Measurements from ENCODE around the gene LPIN2. TPM values are rescaled to one million over a fixed set of nuclear protein-coding genes. Genes with fewer than 3 reads are reported as not detected.
A peak's percentile ranks its signal among the peaks of the same experiment; 100 is the strongest.

Gene LPIN2
- total RNA-seq, 2 donors from 2014 or later, result 23.6 to 59.0 TPM

DNA sequence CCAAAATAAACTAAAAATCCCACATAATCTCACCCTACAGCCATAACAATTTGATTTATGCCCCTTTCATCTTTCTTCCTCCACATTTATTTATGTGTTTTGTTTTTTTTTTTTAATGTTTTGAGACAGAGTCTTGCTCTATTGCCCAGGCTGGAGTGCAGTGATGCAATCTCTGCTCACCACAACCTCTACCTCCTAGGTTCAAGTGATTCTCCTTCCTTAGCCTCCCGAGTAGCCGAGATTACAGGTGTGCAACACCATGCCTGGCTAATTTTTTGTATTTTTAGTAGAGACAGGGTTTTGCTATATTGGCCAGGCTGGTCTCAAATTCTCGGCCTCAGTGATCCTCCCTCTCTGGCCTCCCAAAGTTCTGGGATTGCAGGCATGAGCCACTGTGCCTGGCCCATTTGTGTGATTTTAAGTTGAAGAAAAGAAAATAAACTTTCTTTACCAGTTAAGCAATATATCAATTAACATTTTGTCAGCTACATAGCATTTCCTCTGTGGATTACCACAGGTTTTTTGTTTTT lies 35.9 kb upstream of the LPIN2 start:
- Histone ChIP-seq H3K36me3 (no peaks in the 10 kb centered on the region), H3K27me3 (no peaks in the 10 kb centered on the region), H3K9me3 (no peaks in the 10 kb centered on the region), H3K4me1 (peaks cover 4% of the 10 kb centered on the region), H3K4me3 (no peak overlapping the region), H3K9ac (ENCODE audit: low read depth in 2 of 2, low read length in 2 of 2) (no peak overlapping the region), H3K27ac (no peak overlapping the region)
- TF ChIP-seq, protein P1, sequence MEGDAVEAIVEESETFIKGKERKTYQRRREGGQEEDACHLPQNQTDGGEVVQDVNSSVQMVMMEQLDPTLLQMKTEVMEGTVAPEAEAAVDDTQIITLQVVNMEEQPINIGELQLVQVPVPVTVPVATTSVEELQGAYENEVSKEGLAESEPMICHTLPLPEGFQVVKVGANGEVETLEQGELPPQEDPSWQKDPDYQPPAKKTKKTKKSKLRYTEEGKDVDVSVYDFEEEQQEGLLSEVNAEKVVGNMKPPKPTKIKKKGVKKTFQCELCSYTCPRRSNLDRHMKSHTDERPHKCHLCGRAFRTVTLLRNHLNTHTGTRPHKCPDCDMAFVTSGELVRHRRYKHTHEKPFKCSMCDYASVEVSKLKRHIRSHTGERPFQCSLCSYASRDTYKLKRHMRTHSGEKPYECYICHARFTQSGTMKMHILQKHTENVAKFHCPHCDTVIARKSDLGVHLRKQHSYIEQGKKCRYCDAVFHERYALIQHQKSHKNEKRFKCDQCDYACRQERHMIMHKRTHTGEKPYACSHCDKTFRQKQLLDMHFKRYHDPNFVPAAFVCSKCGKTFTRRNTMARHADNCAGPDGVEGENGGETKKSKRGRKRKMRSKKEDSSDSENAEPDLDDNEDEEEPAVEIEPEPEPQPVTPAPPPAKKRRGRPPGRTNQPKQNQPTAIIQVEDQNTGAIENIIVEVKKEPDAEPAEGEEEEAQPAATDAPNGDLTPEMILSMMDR (IDR thresholded peaks at IDR 0.05), result no peak
- intact Hi-C loops (cut with DNase I), result no loop called here
- no peak for DNase-seq

- no peaks in the 10 kb centered on the region for H3K36me3 ChIP-seq
- peaks cover 4% of the 10 kb centered on the region for H3K4me1 ChIP-seq
- intact Hi-C loops (cut with DNase I), result no loop called here
- no peak overlapping the region for H3K9ac ChIP-seq (ENCODE audit: low read depth in 2 of 2, low read length in 2 of 2)
- DNase-seq, result no peak
- TF ChIP-seq, protein P1 (IDR thresholded peaks at IDR 0.05), result no peak
- H3K27me3 ChIP-seq, result no peaks in the 10 kb centered on the region
- no peaks in the 10 kb centered on the region for H3K9me3 ChIP-seq
- H3K4me3 ChIP-seq, result no peak overlapping the region
- H3K27ac ChIP-seq, result no peak overlapping the region
Measured at GRCh38 chr18:3048121-3048520, 35.2 kb upstream of the LPIN2 start.

DNA sequence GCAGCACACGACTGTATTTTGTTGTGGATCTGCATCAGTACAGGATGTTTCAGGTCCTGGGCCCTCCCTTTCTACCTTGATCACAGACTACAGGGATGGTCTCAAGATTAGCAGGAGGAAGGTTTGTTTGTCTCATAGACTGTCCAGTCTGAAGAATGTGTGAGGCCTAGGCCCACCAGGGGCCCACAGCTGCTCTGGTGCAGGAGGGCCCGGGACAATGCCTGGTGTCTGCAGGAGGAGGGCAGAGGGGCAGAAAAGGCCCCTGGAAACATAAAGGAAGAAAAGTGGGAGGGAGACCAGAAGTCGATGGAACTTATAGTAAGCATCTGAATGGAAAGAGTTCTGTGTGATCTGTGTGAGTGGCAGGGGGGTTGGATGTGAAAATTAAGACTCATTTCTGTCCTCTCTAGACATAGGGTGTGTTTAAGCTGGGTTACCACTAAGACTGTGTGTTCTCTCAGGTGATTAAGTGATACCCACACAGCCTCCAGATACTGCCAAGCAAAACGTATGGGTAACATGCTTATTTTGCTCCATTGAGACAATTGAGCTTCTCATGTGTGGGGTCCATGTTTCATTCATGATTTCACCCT lies 33.4 kb upstream of the LPIN2 start:
- H3K9me3 ChIP-seq, result no peaks in the 10 kb centered on the region
- H3K27ac ChIP-seq, result peak overlapping the region; percentile 72
- intact Hi-C loops (cut with DNase I), result no loop called here
- H3K4me3 ChIP-seq, result no peak overlapping the region
- H3K27me3 ChIP-seq, result no peaks in the 10 kb centered on the region
- no peaks in the 10 kb centered on the region for H3K36me3 ChIP-seq
- H3K9ac ChIP-seq (ENCODE audit: low read depth in 2 of 2, low read length in 2 of 2), result no peak overlapping the region
- DNase-seq, result no peak
- TF ChIP-seq, protein P1 (IDR thresholded peaks at IDR 0.05), result no peak
- peaks cover 3% of the 10 kb centered on the region for H3K4me1 ChIP-seq

GRCh38 chr18:3044931-3045698 lies 32.2 kb upstream of the LPIN2 start:
- no peaks in the 10 kb centered on the region for H3K4me1 ChIP-seq
- H3K9me3 ChIP-seq, result no peaks in the 10 kb centered on the region
- H3K36me3 ChIP-seq, result no peaks in the 10 kb centered on the region
- TF ChIP-seq, protein P1 (IDR thresholded peaks at IDR 0.05), result no peak
- intact Hi-C loops (cut with DNase I), result no loop called here
- H3K27me3 ChIP-seq, result no peaks in the 10 kb centered on the region
- peak overlapping the region; percentile 72 for H3K27ac ChIP-seq
- H3K4me3 ChIP-seq, result no peak overlapping the region
- peak; percentile 88 for DNase-seq
- H3K9ac ChIP-seq (ENCODE audit: low read depth in 2 of 2, low read length in 2 of 2), result peak overlapping the region; percentile 42 to 60

DNA sequence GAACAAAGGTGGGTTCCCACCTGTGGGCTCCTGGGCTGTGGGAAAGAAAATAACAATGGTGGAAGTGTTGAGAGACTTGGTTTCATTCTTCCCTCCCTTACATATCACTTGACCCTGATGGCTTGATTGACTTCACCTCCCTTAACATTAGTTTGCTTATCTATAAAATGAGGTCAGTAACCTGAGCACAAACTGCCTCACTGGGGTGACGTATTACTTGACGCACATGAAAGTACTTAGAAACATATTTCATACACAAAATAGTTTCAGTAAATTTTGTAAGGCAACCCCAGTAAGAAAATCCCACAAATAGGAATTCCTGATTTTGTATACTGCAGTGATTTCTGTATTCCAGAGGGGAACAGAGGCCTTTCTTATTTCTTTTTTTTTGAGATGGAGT lies 29.4 kb upstream of the LPIN2 start:
- peak overlapping the region in 1 of 2 donors; percentile 14 for H3K9ac ChIP-seq (ENCODE audit: low read depth in 2 of 2, low read length in 2 of 2)
- no peaks in the 10 kb centered on the region for H3K27me3 ChIP-seq
- no peaks in the 10 kb centered on the region for H3K9me3 ChIP-seq
- intact Hi-C loops (cut with DNase I), result no loop called here
- no peak overlapping the region for H3K27ac ChIP-seq
- no peaks in the 10 kb centered on the region for H3K4me1 ChIP-seq
- TF ChIP-seq, protein P1 (IDR thresholded peaks at IDR 0.05), result no peak
- no peaks in the 10 kb centered on the region for H3K36me3 ChIP-seq
- DNase-seq, result no peak
- H3K4me3 ChIP-seq, result no peak overlapping the region
